Neural crest cell (in vitro differentiated cells): Measurements from ENCODE around the gene SETD2. TPM values are rescaled to one million over a fixed set of nuclear protein-coding genes. Genes with fewer than 3 reads are reported as not detected.

Experiments
- DNase-seq: peaks from one replicate; pipeline ENCODE4 v3.0.0; 2021; ENCODE audit warnings: low read depth, mixed read lengths, low spot score
- H3K27ac Mint-ChIP-seq: one replicate; pipeline ENCODE4 v1.8.0; 2021; ENCODE audit warnings: mild to moderate bottlenecking, mixed read lengths; ENCODE audit not compliant: unreplicated experiment
- H3K27me3 Mint-ChIP-seq: 2 replicates; pipeline ENCODE4 v1.8.0; 2021; ENCODE audit warnings: low read depth, mild to moderate bottlenecking, mixed read lengths
- H3K36me3 Mint-ChIP-seq: 2 replicates; pipeline ENCODE4 v1.8.0; 2021; ENCODE audit warnings: low read depth, mild to moderate bottlenecking, mixed read lengths
- H3K4me1 Mint-ChIP-seq: 2 replicates; pipeline ENCODE4 v1.8.0; 2021; ENCODE audit warnings: mixed read lengths
- H3K4me3 Mint-ChIP-seq: one replicate; pipeline ENCODE4 v1.8.0; 2021; ENCODE audit warnings: mild to moderate bottlenecking, mixed read lengths
- H3K9me3 Mint-ChIP-seq: 2 replicates; pipeline ENCODE4 v1.8.0; 2021; ENCODE audit warnings: mixed read lengths
- total RNA-seq: library from RNA; stranded (reverse); gene quantifications from 2 replicates; pipeline ENCODE4 v1.2.1, GENCODE V29; 2021
- TF ChIP-seq, protein P1 (sequence below): fragments of 200-600 bp; sonication (generic); conservative IDR thresholded peaks from 2 replicates; pipeline ENCODE4 v1.5.0; 2021; ENCODE audit warnings: antibody characterized with exemption, mild to moderate bottlenecking

The SETD2 gene
- total RNA-seq, 1 donor from 2014 or later = 52.7 TPM

DNA sequence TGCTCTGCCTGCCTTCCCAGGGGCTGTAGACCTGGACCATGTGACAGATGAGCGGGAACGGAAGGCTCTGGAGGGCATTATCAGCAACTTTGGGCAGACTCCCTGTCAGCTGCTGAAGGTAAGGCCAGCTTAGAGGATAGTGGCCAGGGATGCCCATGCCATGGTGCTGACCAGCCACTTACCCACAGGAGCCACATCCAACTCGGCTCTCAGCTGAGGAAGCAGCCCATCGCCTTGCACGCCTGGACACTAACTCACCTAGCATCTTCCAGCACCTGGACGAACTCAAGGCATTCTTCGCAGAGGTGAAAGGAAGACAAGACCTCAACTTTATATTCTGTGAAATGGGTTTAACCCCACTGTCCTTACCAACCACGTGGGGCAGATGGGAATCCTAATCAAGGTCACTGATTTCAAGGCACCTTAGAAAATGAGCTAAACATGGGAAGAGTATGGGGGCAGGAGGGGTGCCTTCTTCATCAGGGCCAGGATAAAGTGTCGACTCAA is 157.7 kb downstream of the SETD2 start:
- no peak for DNase-seq
- Mint-ChIP-seq H3K27ac (no peak overlapping the region), H3K36me3 (no peaks in the 10 kb centered on the region), H3K27me3 (no peaks in the 10 kb centered on the region), H3K4me1 (peaks cover 12% of the 10 kb centered on the region), H3K9me3 (no peaks in the 10 kb centered on the region), H3K4me3 (peak overlapping the region; percentile 45)
- TF ChIP-seq, protein P1, sequence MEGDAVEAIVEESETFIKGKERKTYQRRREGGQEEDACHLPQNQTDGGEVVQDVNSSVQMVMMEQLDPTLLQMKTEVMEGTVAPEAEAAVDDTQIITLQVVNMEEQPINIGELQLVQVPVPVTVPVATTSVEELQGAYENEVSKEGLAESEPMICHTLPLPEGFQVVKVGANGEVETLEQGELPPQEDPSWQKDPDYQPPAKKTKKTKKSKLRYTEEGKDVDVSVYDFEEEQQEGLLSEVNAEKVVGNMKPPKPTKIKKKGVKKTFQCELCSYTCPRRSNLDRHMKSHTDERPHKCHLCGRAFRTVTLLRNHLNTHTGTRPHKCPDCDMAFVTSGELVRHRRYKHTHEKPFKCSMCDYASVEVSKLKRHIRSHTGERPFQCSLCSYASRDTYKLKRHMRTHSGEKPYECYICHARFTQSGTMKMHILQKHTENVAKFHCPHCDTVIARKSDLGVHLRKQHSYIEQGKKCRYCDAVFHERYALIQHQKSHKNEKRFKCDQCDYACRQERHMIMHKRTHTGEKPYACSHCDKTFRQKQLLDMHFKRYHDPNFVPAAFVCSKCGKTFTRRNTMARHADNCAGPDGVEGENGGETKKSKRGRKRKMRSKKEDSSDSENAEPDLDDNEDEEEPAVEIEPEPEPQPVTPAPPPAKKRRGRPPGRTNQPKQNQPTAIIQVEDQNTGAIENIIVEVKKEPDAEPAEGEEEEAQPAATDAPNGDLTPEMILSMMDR = no peak

DNA sequence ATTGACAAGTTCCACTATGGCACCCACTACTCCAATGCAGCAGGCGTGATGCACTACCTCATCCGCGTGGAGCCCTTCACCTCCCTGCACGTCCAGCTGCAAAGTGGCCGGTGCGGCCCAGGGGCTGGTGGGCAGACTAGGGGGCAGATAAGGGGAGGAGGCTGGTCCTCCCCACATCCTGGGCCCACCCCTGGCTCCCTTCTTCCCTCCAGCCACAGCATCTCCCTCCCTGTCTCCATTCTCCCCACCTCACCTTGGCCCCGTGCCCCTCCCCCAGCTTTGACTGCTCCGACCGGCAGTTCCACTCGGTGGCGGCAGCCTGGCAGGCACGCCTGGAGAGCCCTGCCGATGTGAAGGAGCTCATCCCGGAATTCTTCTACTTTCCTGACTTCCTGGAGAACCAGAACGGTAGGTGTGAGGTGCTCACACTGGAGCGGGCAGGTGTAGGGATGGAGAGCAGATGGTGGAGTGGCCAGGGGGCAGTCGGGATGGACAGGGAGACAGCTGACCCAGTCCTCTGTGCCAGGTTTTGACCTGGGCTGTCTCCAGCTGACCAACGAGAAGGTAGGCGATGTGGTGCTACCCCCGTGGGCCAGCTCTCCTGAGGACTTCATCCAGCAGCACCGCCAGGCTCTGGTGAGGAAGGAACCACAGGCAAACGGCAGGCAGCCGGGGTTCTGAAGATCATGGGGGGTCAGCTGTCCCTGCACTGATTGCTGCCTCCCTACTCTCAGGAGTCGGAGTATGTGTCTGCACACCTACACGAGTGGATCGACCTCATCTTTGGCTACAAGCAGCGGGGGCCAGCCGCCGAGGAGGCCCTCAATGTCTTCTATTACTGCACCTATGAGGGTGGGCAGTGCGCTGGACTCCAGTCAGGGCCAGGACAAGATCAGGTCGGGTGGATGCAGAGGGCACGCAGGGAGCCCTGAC is 158.4 kb downstream of the SETD2 start:
- Mint-ChIP-seq H3K4me3 (peak overlapping the region; percentile 45), H3K9me3 (no peaks in the 10 kb centered on the region), H3K27ac (no peak overlapping the region), H3K4me1 (peaks cover 9% of the 10 kb centered on the region), H3K36me3 (no peaks in the 10 kb centered on the region), H3K27me3 (no peaks in the 10 kb centered on the region)
- TF ChIP-seq, protein P1 = no peak
- DNase-seq = no peak

DNA sequence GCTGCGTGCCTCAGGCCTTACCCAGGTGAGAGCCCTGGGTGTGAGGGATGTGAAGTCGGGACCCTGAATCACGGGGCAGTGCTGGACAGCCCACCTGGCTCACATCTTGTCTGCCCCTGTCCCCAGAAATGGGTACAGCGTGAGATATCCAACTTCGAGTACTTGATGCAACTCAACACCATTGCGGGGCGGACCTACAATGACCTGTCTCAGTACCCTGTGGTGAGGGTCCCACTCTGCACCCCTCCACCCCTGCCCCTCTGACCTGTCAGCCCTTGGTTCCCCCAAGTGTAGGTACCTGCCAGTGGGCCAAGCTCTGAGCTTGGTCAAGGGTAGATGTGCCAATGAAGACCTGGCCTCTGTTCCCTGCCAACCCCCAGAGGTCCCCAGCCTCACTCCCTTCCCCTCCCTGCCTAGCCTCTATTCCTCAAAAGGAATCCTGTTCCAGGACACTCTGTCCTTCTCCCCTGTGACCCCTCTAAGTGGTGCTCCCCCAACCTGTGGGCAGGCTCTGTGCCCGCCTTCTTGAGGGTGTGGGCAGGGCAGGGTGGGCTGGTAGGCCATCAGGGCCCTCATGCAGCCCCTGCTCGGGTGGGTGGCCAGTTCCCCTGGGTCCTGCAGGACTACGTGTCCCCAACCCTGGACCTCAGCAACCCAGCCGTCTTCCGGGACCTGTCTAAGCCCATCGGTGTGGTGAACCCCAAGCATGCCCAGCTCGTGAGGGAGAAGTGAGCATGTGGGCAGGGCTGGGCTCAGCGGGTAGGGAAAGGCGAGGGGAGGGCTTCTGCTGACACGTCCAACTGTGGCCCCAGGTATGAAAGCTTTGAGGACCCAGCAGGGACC is 159.3 kb downstream of the SETD2 start:
- H3K4me1 Mint-ChIP-seq = peaks cover under 1% of the 10 kb centered on the region
- H3K27ac Mint-ChIP-seq = no peak overlapping the region
- TF ChIP-seq, protein P1 = no peak
- no peak for DNase-seq
- H3K36me3 Mint-ChIP-seq = no peaks in the 10 kb centered on the region
- no peak overlapping the region for H3K4me3 Mint-ChIP-seq
- H3K27me3 Mint-ChIP-seq = no peaks in the 10 kb centered on the region
- no peaks in the 10 kb centered on the region for H3K9me3 Mint-ChIP-seq

DNA sequence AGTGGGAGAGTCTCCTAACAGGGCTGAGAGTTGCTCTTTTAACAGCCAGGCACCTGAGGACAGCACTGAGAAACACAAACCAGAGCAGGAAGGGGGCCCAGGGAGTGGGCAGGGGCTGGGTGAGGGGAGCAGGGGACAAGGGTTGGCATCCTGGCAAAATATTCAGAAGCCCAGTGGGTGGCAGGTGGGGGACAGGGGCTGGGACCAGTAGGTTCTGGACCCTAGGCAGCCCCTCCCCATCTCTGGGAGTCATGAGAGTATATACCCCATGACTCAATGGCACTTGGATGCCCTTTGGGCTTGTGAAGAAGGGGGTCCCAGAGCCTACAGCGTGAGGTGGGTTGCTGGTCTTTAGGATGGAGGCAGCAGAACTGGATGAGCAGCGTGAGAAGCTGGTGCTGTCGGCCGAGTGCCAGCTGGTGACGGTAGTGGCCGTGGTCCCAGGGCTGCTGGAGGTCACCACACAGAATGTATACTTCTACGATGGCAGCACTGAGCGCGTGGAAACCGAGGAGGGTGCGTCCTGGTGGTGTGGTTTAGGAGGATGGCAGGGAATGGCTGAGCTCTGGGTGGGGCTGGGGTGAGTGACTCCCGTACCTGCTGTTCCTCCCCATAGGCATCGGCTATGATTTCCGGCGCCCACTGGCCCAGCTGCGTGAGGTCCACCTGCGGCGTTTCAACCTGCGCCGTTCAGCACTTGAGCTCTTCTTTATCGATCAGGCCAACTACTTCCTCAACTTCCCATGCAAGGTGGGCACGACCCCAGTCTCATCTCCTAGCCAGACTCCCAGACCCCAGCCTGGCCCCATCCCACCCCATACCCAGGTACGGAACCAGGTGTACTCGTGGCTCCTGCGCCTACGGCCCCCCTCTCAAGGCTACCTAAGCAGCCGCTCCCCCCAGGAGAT is 160.2 kb downstream of the SETD2 start:
- no peak overlapping the region for H3K4me3 Mint-ChIP-seq
- no peaks in the 10 kb centered on the region for H3K4me1 Mint-ChIP-seq
- no peaks in the 10 kb centered on the region for H3K36me3 Mint-ChIP-seq
- TF ChIP-seq, protein P1 = no peak
- H3K9me3 Mint-ChIP-seq = no peaks in the 10 kb centered on the region
- no peak for DNase-seq
- no peaks in the 10 kb centered on the region for H3K27me3 Mint-ChIP-seq
- H3K27ac Mint-ChIP-seq = peak overlapping the region; percentile 67

DNA sequence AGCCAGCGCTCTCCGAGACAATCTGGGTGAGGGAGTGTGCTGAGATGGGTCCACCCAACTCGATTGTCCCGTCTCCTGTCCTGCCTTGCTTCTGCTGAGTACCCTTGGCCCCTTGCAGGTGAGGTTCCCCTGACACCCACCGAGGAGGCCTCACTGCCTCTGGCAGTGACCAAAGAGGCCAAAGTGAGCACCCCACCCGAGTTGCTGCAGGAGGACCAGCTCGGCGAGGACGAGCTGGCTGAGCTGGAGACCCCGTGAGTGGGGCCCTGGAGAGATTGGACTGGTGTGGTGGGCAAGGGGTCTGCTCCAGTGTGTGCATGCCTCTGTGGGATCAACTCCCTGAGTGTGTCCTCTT is 160.9 kb downstream of the SETD2 start:
- H3K4me3 Mint-ChIP-seq = no peak overlapping the region
- TF ChIP-seq, protein P1 = no peak
- H3K36me3 Mint-ChIP-seq = no peaks in the 10 kb centered on the region
- no peak overlapping the region for H3K27ac Mint-ChIP-seq
- DNase-seq = no peak
- no peaks in the 10 kb centered on the region for H3K27me3 Mint-ChIP-seq
- H3K9me3 Mint-ChIP-seq = no peaks in the 10 kb centered on the region
- no peaks in the 10 kb centered on the region for H3K4me1 Mint-ChIP-seq
